ENCODE results near the gene TLE2. TPM values are rescaled to one million over a fixed set of nuclear protein-coding genes. Genes with fewer than 3 reads are reported as not detected.

Gene TLE2
- total RNA-seq, 1 experiment from 2014 or later = 7.7 TPM

DNA sequence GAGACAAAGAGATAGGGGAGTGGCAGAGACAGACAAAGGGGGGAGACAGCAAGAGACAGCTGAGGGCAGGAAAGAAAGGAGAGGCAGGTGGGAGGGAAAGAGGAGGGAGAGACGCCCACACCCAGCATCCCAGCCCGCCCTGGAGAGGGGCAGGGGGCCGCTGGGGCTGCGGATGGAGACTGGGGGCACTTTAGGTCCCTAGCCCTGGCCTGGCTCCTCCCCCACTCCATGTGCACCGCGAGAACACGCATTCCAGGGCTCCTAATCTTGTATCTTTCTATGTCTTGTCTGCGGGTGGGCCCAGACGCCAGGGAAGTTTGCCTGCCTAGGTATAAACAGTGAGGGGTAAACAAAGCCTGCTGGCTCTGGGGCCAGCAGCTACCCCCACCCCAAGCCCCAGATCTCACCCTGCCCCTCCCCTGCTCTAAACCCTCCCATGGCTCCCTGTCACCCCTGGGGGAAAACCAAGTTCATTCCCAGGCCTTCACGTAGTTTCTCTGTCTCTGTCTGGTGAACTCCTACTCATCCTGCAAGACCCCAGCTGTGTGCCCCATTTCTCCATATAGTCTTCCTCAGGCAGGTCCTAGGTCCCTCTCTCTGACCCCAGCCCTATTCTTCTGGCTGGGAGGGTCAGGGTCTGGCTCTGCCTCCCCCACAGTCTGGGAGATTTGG lies 27.5 kb upstream of the TLE2 start:
- intact Hi-C loops (cut with micrococcal nuclease) = no loop called here
- Histone ChIP-seq H3K4me2 (ENCODE audit: low read length) (no peak overlapping the region), H3K79me2 (ENCODE audit: low read length) (peaks cover 18% of the 10 kb centered on the region), H3K27ac (ENCODE audit: low read length) (no peak overlapping the region), H3F3A (ENCODE audit: low read length, unreplicated experiment) (no peaks in the 10 kb centered on the region), H3K9me2 (replicated peaks; ENCODE audit: low read length) (no peaks in the 10 kb centered on the region), H3K4me3 (ENCODE audit: low read length) (no peak overlapping the region), H3K27me3 (ENCODE audit: low read length) (no peaks in the 10 kb centered on the region), H2AFZ (ENCODE audit: low read length) (no peak overlapping the region), H3K36me3 (ENCODE audit: low read depth, low read length) (peaks cover 9% of the 10 kb centered on the region; the same call in 1 of the 2 replicates), H3K4me1 (ENCODE audit: insufficient read depth, low read length) (peaks cover 16% of the 10 kb centered on the region), H3K9ac (ENCODE audit: low read length) (no peak overlapping the region), H4K20me1 (ENCODE audit: low read length) (no peaks in the 10 kb centered on the region), H3K9me3 (ENCODE audit: low read length) (no peaks in the 10 kb centered on the region)
- ATAC-seq = no peak; the same call in 1 of the 2 replicates
- POLR2A ChIA-PET (ENCODE audit: unreplicated experiment) = no interaction called here
- BruUV-seq (replicated peaks) = no TSS peak
- CTCF ChIA-PET = interaction anchor here (0.6 to 0.7 kb wide), 2 partner anchors 21 to 478 kb away, joined by 3 read pairs; no protein-coding TSS in a partner anchor
- TF ChIP-seq EZH2 (IDR thresholded peaks at IDR 0.05; ENCODE audit: low read length, unreplicated experiment) = no peak
- no peak for TF ChIP-seq EZH2phosphoT487 (IDR thresholded peaks at IDR 0.05; ENCODE audit: borderline replicate concordance, low read length)
- TF ChIP-seq, protein P1, sequence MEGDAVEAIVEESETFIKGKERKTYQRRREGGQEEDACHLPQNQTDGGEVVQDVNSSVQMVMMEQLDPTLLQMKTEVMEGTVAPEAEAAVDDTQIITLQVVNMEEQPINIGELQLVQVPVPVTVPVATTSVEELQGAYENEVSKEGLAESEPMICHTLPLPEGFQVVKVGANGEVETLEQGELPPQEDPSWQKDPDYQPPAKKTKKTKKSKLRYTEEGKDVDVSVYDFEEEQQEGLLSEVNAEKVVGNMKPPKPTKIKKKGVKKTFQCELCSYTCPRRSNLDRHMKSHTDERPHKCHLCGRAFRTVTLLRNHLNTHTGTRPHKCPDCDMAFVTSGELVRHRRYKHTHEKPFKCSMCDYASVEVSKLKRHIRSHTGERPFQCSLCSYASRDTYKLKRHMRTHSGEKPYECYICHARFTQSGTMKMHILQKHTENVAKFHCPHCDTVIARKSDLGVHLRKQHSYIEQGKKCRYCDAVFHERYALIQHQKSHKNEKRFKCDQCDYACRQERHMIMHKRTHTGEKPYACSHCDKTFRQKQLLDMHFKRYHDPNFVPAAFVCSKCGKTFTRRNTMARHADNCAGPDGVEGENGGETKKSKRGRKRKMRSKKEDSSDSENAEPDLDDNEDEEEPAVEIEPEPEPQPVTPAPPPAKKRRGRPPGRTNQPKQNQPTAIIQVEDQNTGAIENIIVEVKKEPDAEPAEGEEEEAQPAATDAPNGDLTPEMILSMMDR (conservative IDR thresholded peaks at IDR 0.05; ENCODE audit: low read depth, low read length) = no peak
- no peak for DNase-seq

DNA sequence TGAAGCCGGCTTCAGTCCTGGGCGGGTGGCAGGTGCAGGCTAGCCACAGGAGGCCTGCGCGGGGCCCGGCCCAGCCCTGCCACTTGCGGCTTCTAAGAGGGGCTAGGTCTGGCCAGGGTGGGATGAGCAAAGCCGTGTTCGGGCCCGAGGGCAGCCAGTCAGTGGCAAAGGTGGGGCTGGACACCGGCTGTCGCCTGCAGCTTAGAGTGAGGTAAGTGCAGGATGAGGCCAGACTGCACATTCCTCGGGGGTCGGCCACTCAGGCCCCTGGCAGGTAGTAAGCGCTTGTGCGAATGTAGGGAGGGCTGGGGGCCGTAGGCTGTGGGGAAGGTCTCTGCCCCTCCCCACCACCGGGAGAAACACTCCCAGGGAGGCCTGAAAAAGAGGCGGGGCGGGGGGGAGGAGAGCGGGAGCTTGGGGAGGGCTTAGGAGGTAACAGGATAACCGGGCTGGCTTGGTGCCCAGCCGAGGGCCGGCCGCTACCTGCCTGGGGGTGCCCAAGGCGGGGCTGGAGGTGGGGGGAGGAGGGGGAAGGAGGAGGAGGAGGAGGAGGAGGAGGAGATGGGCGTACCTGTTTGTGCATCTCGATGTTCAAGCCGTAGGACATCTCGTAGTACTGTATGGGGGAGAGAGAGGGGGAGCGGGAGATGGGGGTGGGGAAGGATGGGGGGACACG lies 26.8 kb upstream of the TLE2 start:
- no peak overlapping the region for H3K4me3 ChIP-seq (ENCODE audit: low read length)
- peak; percentile 63 for ATAC-seq
- no peak overlapping the region for H2AFZ ChIP-seq (ENCODE audit: low read length)
- H3K27me3 ChIP-seq (ENCODE audit: low read length) = no peaks in the 10 kb centered on the region
- TF ChIP-seq EZH2 (IDR thresholded peaks at IDR 0.05; ENCODE audit: low read length, unreplicated experiment) (no peak), EZH2phosphoT487 (IDR thresholded peaks at IDR 0.05; ENCODE audit: borderline replicate concordance, low read length) (no peak)
- TF ChIP-seq, protein P1 (conservative IDR thresholded peaks at IDR 0.05; ENCODE audit: low read depth, low read length) = no peak
- ChIA-PET CTCF (interaction anchor here (0.6 to 0.7 kb wide), 2 partner anchors 20 to 477 kb away, joined by 3 read pairs; no protein-coding TSS in a partner anchor), POLR2A (ENCODE audit: unreplicated experiment) (no interaction called here)
- H3K9me2 ChIP-seq (replicated peaks; ENCODE audit: low read length) = no peaks in the 10 kb centered on the region
- H3K4me1 ChIP-seq (ENCODE audit: insufficient read depth, low read length) = peaks cover 16% of the 10 kb centered on the region
- peak overlapping the region; percentile 59 for H3K27ac ChIP-seq (ENCODE audit: low read length)
- H3K4me2 ChIP-seq (ENCODE audit: low read length) = peak overlapping the region; percentile 66
- no peaks in the 10 kb centered on the region for H3K9me3 ChIP-seq (ENCODE audit: low read length)
- H3K79me2 ChIP-seq (ENCODE audit: low read length) = peaks cover 11% of the 10 kb centered on the region
- DNase-seq = peak; percentile 81
- intact Hi-C loops (cut with micrococcal nuclease) = no loop called here
- H3K36me3 ChIP-seq (ENCODE audit: low read depth, low read length) = peaks cover 9% of the 10 kb centered on the region; the same call in 1 of the 2 replicates
- H3K9ac ChIP-seq (ENCODE audit: low read length) = 0 out of 2 replicates have a peak overlapping the region, but pooled peaks have one; percentile 3
- no peaks in the 10 kb centered on the region for H3F3A ChIP-seq (ENCODE audit: low read length, unreplicated experiment)
- no TSS peak for BruUV-seq (replicated peaks)
- no peaks in the 10 kb centered on the region for H4K20me1 ChIP-seq (ENCODE audit: low read length)
